HEK293T (cell line): Measurements from ENCODE around the gene EXPH5.

Experiments used
- ARNT ChIP-seq: fragments of 450-650 bp; IDR thresholded peaks from 2 replicates; pipeline ENCODE4 v1.6.1; 2017; ENCODE audit warnings: mild to moderate bottlenecking
- BHLHE40 ChIP-seq: fragments of 450-650 bp; IDR thresholded peaks from 2 replicates; pipeline ENCODE4 v1.6.1; 2016; ENCODE audit warnings: mild to moderate bottlenecking, moderate library complexity, borderline replicate concordance
- CTBP1 ChIP-seq: fragments of 450-650 bp; IDR thresholded peaks from 2 replicates; pipeline ENCODE4 v1.6.1; 2016; ENCODE audit warnings: borderline replicate concordance
- ELF4 ChIP-seq: fragments of 450-650 bp; IDR thresholded peaks from 2 replicates; pipeline ENCODE4 v1.6.1; 2017; ENCODE audit warnings: antibody characterized with exemption
- FOXA1 ChIP-seq: fragments of 450-650 bp; IDR thresholded peaks from 2 replicates; pipeline ENCODE4 v1.6.1; 2016; ENCODE audit warnings: mild to moderate bottlenecking
- FOXK2 ChIP-seq: fragments of 450-650 bp; IDR thresholded peaks from 2 replicates; pipeline ENCODE4 v1.6.1; 2016; ENCODE audit warnings: mild to moderate bottlenecking
- FOXM1 ChIP-seq: fragments of 450-650 bp; IDR thresholded peaks from 2 replicates; pipeline ENCODE4 v1.6.1; 2017; ENCODE audit warnings: mild to moderate bottlenecking, borderline replicate concordance
- NFRKB ChIP-seq: fragments of 450-650 bp; IDR thresholded peaks from 2 replicates; pipeline ENCODE4 v1.6.1; 2016; ENCODE audit warnings: mild to moderate bottlenecking, moderate library complexity
- PKNOX1 ChIP-seq: fragments of 450-650 bp; IDR thresholded peaks from 2 replicates; pipeline ENCODE4 v1.6.1; 2016
- SP1 ChIP-seq: fragments of 450-650 bp; IDR thresholded peaks from 2 replicates; pipeline ENCODE4 v1.6.1; 2017
- SUZ12 ChIP-seq: fragments of 450-650 bp; IDR thresholded peaks from 2 replicates; pipeline ENCODE4 v1.6.1; 2016; ENCODE audit warnings: mild to moderate bottlenecking
- TARDBP ChIP-seq: fragments of 450-650 bp; IDR thresholded peaks from 2 replicates; pipeline ENCODE4 v1.6.1; 2016
- ZNF384 ChIP-seq: fragments of 450-650 bp; IDR thresholded peaks from 2 replicates; pipeline ENCODE4 v1.6.1; 2016

- no peak for TF ChIP-seq ZNF384
- TF ChIP-seq TARDBP = no peak
- TF ChIP-seq FOXM1 = no peak
- TF ChIP-seq FOXA1 = no peak
- no peak for TF ChIP-seq FOXK2
- TF ChIP-seq ARNT = no peak
- TF ChIP-seq SUZ12 = no peak
- TF ChIP-seq NFRKB = no peak
- TF ChIP-seq SP1 = no peak
- TF ChIP-seq ELF4 = no peak
- no peak for TF ChIP-seq PKNOX1
- no peak for TF ChIP-seq BHLHE40
- TF ChIP-seq CTBP1 = no peak
These were observed 59.2 kb downstream of the EXPH5 start for GRCh38 chr11:108534274-108534882.
